ENCODE measurements around the gene TIAM2.

Gene TIAM2

GRCh38 chr6:155173488-155173887, 178.4 kb downstream of the TIAM2 start:
- no peak overlapping the region for H3K27ac ChIP-seq
- no peaks in the 10 kb centered on the region for H3K36me3 ChIP-seq
- H3K27me3 ChIP-seq: no peaks in the 10 kb centered on the region
- no peaks in the 10 kb centered on the region for H3K4me1 ChIP-seq (ENCODE audit: control insufficient read depth in 1 of 2, insufficient read depth in 1 of 2, low read depth in 1 of 2, low read length in 1 of 2)
- no peak for TF ChIP-seq CTCF (IDR thresholded peaks at IDR 0.05)
- no peak overlapping the region for H3K4me3 ChIP-seq (ENCODE audit: low read depth in 1 of 2, low read length in 1 of 2)
- no peaks in the 10 kb centered on the region for H3K9me3 ChIP-seq

GRCh38 chr6:155174576-155175211, 179.6 kb downstream of the TIAM2 start:
- Histone ChIP-seq H3K27ac (no peak overlapping the region), H3K36me3 (no peaks in the 10 kb centered on the region), H3K4me1 (ENCODE audit: control insufficient read depth in 1 of 2, insufficient read depth in 1 of 2, low read depth in 1 of 2, low read length in 1 of 2) (no peaks in the 10 kb centered on the region), H3K9me3 (no peaks in the 10 kb centered on the region), H3K27me3 (no peaks in the 10 kb centered on the region), H3K4me3 (ENCODE audit: low read depth in 1 of 2, low read length in 1 of 2) (no peak overlapping the region)
- no peak for TF ChIP-seq CTCF (IDR thresholded peaks at IDR 0.05)

GRCh38 chr6:155177363-155177961, 182.3 kb downstream of the TIAM2 start:
- TF ChIP-seq CTCF (IDR thresholded peaks at IDR 0.05): peak; percentile 41
- Histone ChIP-seq H3K4me3 (ENCODE audit: low read depth in 1 of 2, low read length in 1 of 2) (no peak overlapping the region), H3K36me3 (no peaks in the 10 kb centered on the region), H3K9me3 (no peaks in the 10 kb centered on the region), H3K27ac (no peak overlapping the region), H3K4me1 (ENCODE audit: control insufficient read depth in 1 of 2, insufficient read depth in 1 of 2, low read depth in 1 of 2, low read length in 1 of 2) (peaks cover 0 to under 1% of the 10 kb centered on the region in 2 experiments), H3K27me3 (no peaks in the 10 kb centered on the region)

- no peak for TF ChIP-seq CTCF (IDR thresholded peaks at IDR 0.05)
- Histone ChIP-seq H3K4me3 (ENCODE audit: low read depth in 1 of 2, low read length in 1 of 2) (no peak overlapping the region), H3K27ac (no peak overlapping the region), H3K4me1 (ENCODE audit: control insufficient read depth in 1 of 2, insufficient read depth in 1 of 2, low read depth in 1 of 2, low read length in 1 of 2) (peaks cover 0 to 22% of the 10 kb centered on the region in 2 experiments), H3K27me3 (no peaks in the 10 kb centered on the region), H3K36me3 (no peaks in the 10 kb centered on the region), H3K9me3 (no peaks in the 10 kb centered on the region)
Measured at GRCh38 chr6:155181498-155181897, 186.4 kb downstream of the TIAM2 start.

- Histone ChIP-seq H3K4me1 (ENCODE audit: control insufficient read depth in 1 of 2, insufficient read depth in 1 of 2, low read depth in 1 of 2, low read length in 1 of 2) (peaks cover 0 to 22% of the 10 kb centered on the region in 2 experiments), H3K9me3 (no peaks in the 10 kb centered on the region), H3K27ac (no peak overlapping the region), H3K36me3 (no peaks in the 10 kb centered on the region), H3K27me3 (no peaks in the 10 kb centered on the region), H3K4me3 (ENCODE audit: low read depth in 1 of 2, low read length in 1 of 2) (no peak overlapping the region)
- no peak for TF ChIP-seq CTCF (IDR thresholded peaks at IDR 0.05)
Measured at GRCh38 chr6:155182103-155182502, 187.0 kb downstream of the TIAM2 start.

Data from neutrophil (primary cell).